Measurements from ENCODE around the gene SBNO2.

The SBNO2 gene

GRCh38 chr19:1173845-1174809 lies at the start of gene SBNO2:
TSS of gene SBNO2 (minus strand) at chr19:1174268. CDS start at chr19:1154276, 19,992 bp downstream.
- no peak for TF ChIP-seq CTCF (conservative IDR thresholded peaks at IDR 0.05; ENCODE audit: control insufficient read depth, insufficient read depth, low read depth, low read length)
- H3K4me3 ChIP-seq (ENCODE audit: control insufficient read depth, low read depth, low read length) = peak within 1 kb of the TSS; percentile 84
- peak; percentile 80 for DNase-seq (ENCODE audit: low read depth)

- peak; percentile 36 for TF ChIP-seq CTCF (conservative IDR thresholded peaks at IDR 0.05; ENCODE audit: control insufficient read depth, insufficient read depth, low read depth, low read length)
- peak; percentile 52 for DNase-seq (ENCODE audit: low read depth)
- H3K4me3 ChIP-seq (ENCODE audit: control insufficient read depth, low read depth, low read length) = no peak overlapping the region
These were observed 49.2 kb upstream of the SBNO2 start for GRCh38 chr19:1223018-1223855.

GRCh38 chr19:1222394-1222793 lies 48.3 kb upstream of the SBNO2 start:
- DNase-seq (ENCODE audit: low read depth) = no peak
- TF ChIP-seq CTCF (conservative IDR thresholded peaks at IDR 0.05; ENCODE audit: control insufficient read depth, insufficient read depth, low read depth, low read length) = no peak

GRCh38 chr19:1221904-1222255 lies 47.8 kb upstream of the SBNO2 start:
- no peak for DNase-seq (ENCODE audit: low read depth)
- TF ChIP-seq CTCF (conservative IDR thresholded peaks at IDR 0.05; ENCODE audit: control insufficient read depth, insufficient read depth, low read depth, low read length) = no peak
- no peak overlapping the region for H3K4me3 ChIP-seq (ENCODE audit: control insufficient read depth, low read depth, low read length)

More at GRCh38 chr19:1222394-1222793, 48.3 kb upstream of the SBNO2 start:
- no peak overlapping the region for H3K4me3 ChIP-seq (ENCODE audit: control insufficient read depth, low read depth, low read length)

GRCh38 chr19:1220976-1221903 lies 47.2 kb upstream of the SBNO2 start:
- peak; percentile 65 for DNase-seq (ENCODE audit: low read depth)
- TF ChIP-seq CTCF (conservative IDR thresholded peaks at IDR 0.05; ENCODE audit: control insufficient read depth, insufficient read depth, low read depth, low read length) = peak; percentile 63
- H3K4me3 ChIP-seq (ENCODE audit: control insufficient read depth, low read depth, low read length) = no peak overlapping the region

GRCh38 chr19:1220477-1220930 lies 46.4 kb upstream of the SBNO2 start:
- H3K4me3 ChIP-seq (ENCODE audit: control insufficient read depth, low read depth, low read length) = no peak overlapping the region
- TF ChIP-seq CTCF (conservative IDR thresholded peaks at IDR 0.05; ENCODE audit: control insufficient read depth, insufficient read depth, low read depth, low read length) = peak; percentile 32
- no peak for DNase-seq (ENCODE audit: low read depth)

All from fibroblast of mammary gland (primary cell).